H9 (cell line): ENCODE data around the gene CATSPERB. TPM values are rescaled to one million over a fixed set of nuclear protein-coding genes. Genes with fewer than 3 reads are reported as not detected.

Source experiments
- DNase-seq: peaks from one replicate; pipeline ENCODE4 v3.0.0-alpha.2; 2017
- H2AFZ ChIP-seq: one replicate; pipeline ENCODE4 v1.6.1; 2013; ENCODE audit warnings: mild to moderate bottlenecking, low read length, control low read depth, moderate library complexity
- H2AK5ac ChIP-seq: 2 replicates; pipeline ENCODE4 v1.6.1; 2013; ENCODE audit warnings: low read length, control low read depth, mixed read lengths; ENCODE audit not compliant: insufficient read length
- H2BK120ac ChIP-seq: one replicate; pipeline ENCODE4 v1.6.1; 2013; ENCODE audit warnings: low read depth, mild to moderate bottlenecking, low read length, control low read depth, inconsistent platforms; ENCODE audit not compliant: poor library complexity, severe bottlenecking
- H2BK12ac ChIP-seq: 2 replicates; pipeline ENCODE4 v1.6.1; 2013; ENCODE audit warnings: low read length, control low read depth, mixed read lengths, low read depth; ENCODE audit not compliant: insufficient read length
- H2BK15ac ChIP-seq: 2 replicates; pipeline ENCODE4 v1.6.1; 2013; ENCODE audit warnings: low read depth, low read length, control low read depth
- H2BK20ac ChIP-seq: one replicate; pipeline ENCODE4 v1.6.1; 2013; ENCODE audit warnings: low read depth, mild to moderate bottlenecking, low read length, control low read depth, inconsistent platforms; ENCODE audit not compliant: poor library complexity, severe bottlenecking
- H2BK5ac ChIP-seq: 2 replicates; pipeline ENCODE4 v1.6.1; 2013; ENCODE audit warnings: low read length, control low read depth, mixed read lengths; ENCODE audit not compliant: insufficient read length
- H3K14ac ChIP-seq: 2 replicates; pipeline ENCODE4 v1.6.1; 2013; ENCODE audit warnings: low read length, control low read depth; ENCODE audit not compliant: insufficient read depth
- H3K18ac ChIP-seq: 2 replicates; pipeline ENCODE4 v1.6.1; 2013; ENCODE audit warnings: low read depth, mild to moderate bottlenecking, mixed read lengths, low read length, control low read depth; ENCODE audit not compliant: insufficient read length
- H3K23ac ChIP-seq: 2 replicates; pipeline ENCODE4 v1.6.1; 2013; ENCODE audit warnings: low read length, control low read depth, mixed read lengths, low read depth; ENCODE audit not compliant: insufficient read length
- H3K23me2 ChIP-seq: 2 replicates; pipeline ENCODE4 v1.6.1; 2013; ENCODE audit warnings: low read depth, mild to moderate bottlenecking, mixed read lengths, low read length, control low read depth; ENCODE audit not compliant: insufficient read length, poor library complexity, severe bottlenecking
- H3K27ac ChIP-seq: 2 replicates; pipeline ENCODE4 v1.5.1; 2013; ENCODE audit warnings: low read length, control low read depth, mixed read lengths, low read depth; ENCODE audit not compliant: insufficient read length
- H3K27me3 ChIP-seq: 2 replicates; pipeline ENCODE4 v1.6.1; 2013; ENCODE audit warnings: low read length, control low read depth, inconsistent platforms; ENCODE audit not compliant: insufficient read depth
- H3K4ac ChIP-seq: 2 replicates; pipeline ENCODE4 v1.6.1; 2013; ENCODE audit warnings: low read depth, mild to moderate bottlenecking, control low read depth, inconsistent platforms, low read length, moderate library complexity
- H3K4me1 ChIP-seq: 2 replicates; pipeline ENCODE4 v1.6.1; 2013; ENCODE audit warnings: low read length, control low read depth, inconsistent platforms; ENCODE audit not compliant: insufficient read depth
- H3K4me2 ChIP-seq: 2 replicates; pipeline ENCODE4 v1.6.1; 2013; ENCODE audit warnings: low read length, control low read depth, mixed read lengths; ENCODE audit not compliant: insufficient read length, insufficient read depth
- H3K56ac ChIP-seq: 2 replicates; pipeline ENCODE4 v1.6.1; 2013; ENCODE audit warnings: low read depth, mild to moderate bottlenecking, mixed read lengths, low read length, control low read depth; ENCODE audit not compliant: insufficient read length
- H3K79me1 ChIP-seq: 2 replicates; pipeline ENCODE4 v1.6.1; 2013; ENCODE audit warnings: low read depth, mild to moderate bottlenecking, moderate library complexity, low read length, control low read depth, inconsistent platforms; ENCODE audit not compliant: insufficient read depth, poor library complexity, severe bottlenecking
- H3K79me2 ChIP-seq: 2 replicates; pipeline ENCODE4 v1.6.1; 2013; ENCODE audit warnings: low read length, control low read depth, inconsistent platforms; ENCODE audit not compliant: insufficient read depth
- H3K9ac ChIP-seq: 2 replicates; pipeline ENCODE4 v1.6.1; 2013; ENCODE audit warnings: low read length, control low read depth, mixed read lengths; ENCODE audit not compliant: insufficient read length; ENCODE audit errors: extremely low read depth
- H3K9me3 ChIP-seq: one replicate; pipeline ENCODE4 v1.6.1; 2013; ENCODE audit warnings: low read depth, low read length, inconsistent platforms; ENCODE audit not compliant: control insufficient read depth
- H3T11ph ChIP-seq: one replicate; pipeline ENCODE4 v1.6.1; 2013; ENCODE audit warnings: mild to moderate bottlenecking, low read length, control low read depth, inconsistent platforms
- H4K20me1 ChIP-seq: one replicate; pipeline ENCODE4 v1.6.1; 2013; ENCODE audit not compliant: control insufficient read depth, insufficient read length, insufficient read depth
- H4K5ac ChIP-seq: 2 replicates; pipeline ENCODE4 v1.6.1; 2013; ENCODE audit warnings: low read depth, mild to moderate bottlenecking, mixed read lengths, low read length, control low read depth; ENCODE audit not compliant: insufficient read length
- H4K8ac ChIP-seq: replicated peaks from 2 replicates; pipeline ENCODE4 v1.6.1; 2013; ENCODE audit warnings: low read length, control low read depth, mixed read lengths, low read depth; ENCODE audit not compliant: insufficient read length
- H4K91ac ChIP-seq: 2 replicates; pipeline ENCODE4 v1.6.1; 2013; ENCODE audit warnings: low read depth, mild to moderate bottlenecking, moderate library complexity, mixed read lengths, low read length, control low read depth; ENCODE audit not compliant: insufficient read length
- H3K27ac Mint-ChIP-seq, 3 experiments: 2 replicates in 2 of 3; 3 replicates in 1 of 3; pipeline ENCODE4 v1.8.0; 2020 to 2021; ENCODE audit warnings: mixed read lengths in 3 of 3, mild to moderate bottlenecking in 1 of 3, moderate library complexity in 1 of 3
- H3K27me3 Mint-ChIP-seq: 2 replicates; pipeline ENCODE4 v1.8.0; 2021; ENCODE audit warnings: low read depth, mild to moderate bottlenecking, moderate library complexity, mixed read lengths
- H3K36me3 Mint-ChIP-seq, 3 experiments: 2 replicates in 2 of 3; 3 replicates in 1 of 3; pipeline ENCODE4 v1.8.0; 2020 to 2021; ENCODE audit warnings: low read depth in 3 of 3, mixed read lengths in 3 of 3; ENCODE audit not compliant: insufficient read depth in 1 of 3
- H3K4me1 Mint-ChIP-seq, 2 experiments: 2 replicates each; pipeline ENCODE4 v1.8.0; 2020; ENCODE audit warnings: mixed read lengths in 2 of 2
- H3K4me3 Mint-ChIP-seq, 2 experiments: 2 replicates in 1 of 2; 3 replicates in 1 of 2; pipeline ENCODE4 v1.8.0; 2020 to 2021; ENCODE audit warnings: mild to moderate bottlenecking in 2 of 2, mixed read lengths in 2 of 2, moderate library complexity in 1 of 2
- H3K9me3 Mint-ChIP-seq, 2 experiments: 2 replicates in 1 of 2; 3 replicates in 1 of 2; pipeline ENCODE4 v1.8.0; 2020; ENCODE audit warnings: mild to moderate bottlenecking in 2 of 2, mixed read lengths in 2 of 2, moderate library complexity in 1 of 2
- WGBS: extraction: QIAGEN DNeasy Blood & Tissue Kit; methylation state at CpG from one replicate; pipeline ENCODE4 v1.1.7; 2013; ENCODE audit warnings: missing lambda C conversion rate, low lambda C conversion rate, mixed read lengths; ENCODE audit not compliant: insufficient read length; ENCODE audit errors: extremely low coverage; 5-methylcytosine and 5-hydroxymethylcytosine counted together
- total RNA-seq: library from RNA; stranded (reverse); gene quantifications from 2 replicates; pipeline ENCODE4 v1.2.1, GENCODE V29; 2021
- TF ChIP-seq, protein P1 (sequence below): fragments of 200-600 bp; sonication (generic); conservative IDR thresholded peaks from 3 replicates; pipeline ENCODE4 v1.8.0; 2021; ENCODE audit warnings: antibody characterized with exemption, mild to moderate bottlenecking

The CATSPERB gene
- total RNA-seq, 1 experiment from 2014 or later = 0.48 TPM

- Histone ChIP-seq H2BK15ac (no peak overlapping the region), H3K56ac (no peak overlapping the region), H3K18ac (no peak overlapping the region), H3K27me3 (no peaks in the 10 kb centered on the region), H3K23me2 (no peaks in the 10 kb centered on the region), H3K4ac (no peak overlapping the region), H2AFZ (no peak overlapping the region), H4K8ac (no peak overlapping the region), H3K79me2 (no peaks in the 10 kb centered on the region), H4K5ac (no peak overlapping the region), H4K20me1 (no peaks in the 10 kb centered on the region), H3K14ac (no peak overlapping the region), H2BK12ac (no peak overlapping the region), H3K4me2 (no peak overlapping the region), H3K4me1 (no peaks in the 10 kb centered on the region), H3K23ac (no peak overlapping the region), H4K91ac (no peak overlapping the region), H2BK120ac (no peak overlapping the region), H2AK5ac (no peak overlapping the region), H3K79me1 (no peaks in the 10 kb centered on the region), H3K27ac (no peak overlapping the region), H2BK5ac (no peak overlapping the region), H3T11ph (no peak overlapping the region), H3K9ac (no peak overlapping the region), H3K9me3 (no peaks in the 10 kb centered on the region), H2BK20ac (no peak overlapping the region)
- TF ChIP-seq, protein P1, sequence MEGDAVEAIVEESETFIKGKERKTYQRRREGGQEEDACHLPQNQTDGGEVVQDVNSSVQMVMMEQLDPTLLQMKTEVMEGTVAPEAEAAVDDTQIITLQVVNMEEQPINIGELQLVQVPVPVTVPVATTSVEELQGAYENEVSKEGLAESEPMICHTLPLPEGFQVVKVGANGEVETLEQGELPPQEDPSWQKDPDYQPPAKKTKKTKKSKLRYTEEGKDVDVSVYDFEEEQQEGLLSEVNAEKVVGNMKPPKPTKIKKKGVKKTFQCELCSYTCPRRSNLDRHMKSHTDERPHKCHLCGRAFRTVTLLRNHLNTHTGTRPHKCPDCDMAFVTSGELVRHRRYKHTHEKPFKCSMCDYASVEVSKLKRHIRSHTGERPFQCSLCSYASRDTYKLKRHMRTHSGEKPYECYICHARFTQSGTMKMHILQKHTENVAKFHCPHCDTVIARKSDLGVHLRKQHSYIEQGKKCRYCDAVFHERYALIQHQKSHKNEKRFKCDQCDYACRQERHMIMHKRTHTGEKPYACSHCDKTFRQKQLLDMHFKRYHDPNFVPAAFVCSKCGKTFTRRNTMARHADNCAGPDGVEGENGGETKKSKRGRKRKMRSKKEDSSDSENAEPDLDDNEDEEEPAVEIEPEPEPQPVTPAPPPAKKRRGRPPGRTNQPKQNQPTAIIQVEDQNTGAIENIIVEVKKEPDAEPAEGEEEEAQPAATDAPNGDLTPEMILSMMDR = no peak
- Mint-ChIP-seq H3K4me3 (no peak overlapping the region), H3K4me1 (peaks cover 0 to 9% of the 10 kb centered on the region in 2 experiments; a peak in 2 of 4 replicates), H3K27ac (peak overlapping the region in 1 of 3 experiments; percentile 36; a peak in 1 of 7 replicates), H3K27me3 (no peaks in the 10 kb centered on the region), H3K36me3 (peaks cover 4 to 12% (median 8%) of the 10 kb centered on the region in 3 experiments; a peak in 5 of 7 replicates), H3K9me3 (peaks cover 11 to 15% of the 10 kb centered on the region in 2 experiments)
- no peak for DNase-seq
- WGBS = no CpG with 5 or more reads among the region's 6 CpGs
Observed at GRCh38 chr14:91613459-91614112, 118.3 kb downstream of the CATSPERB start.
